Activated T-helper 17 cell treated with anti-CD3 and anti-CD28 coated beads, Interleukin-2, amount 50 U/mL, for 72 hours (primary cell): Measurements from ENCODE around the gene COPS7A. TPM values are rescaled to one million over a fixed set of nuclear protein-coding genes. Genes with fewer than 3 reads are reported as not detected.
A peak's percentile ranks its signal among the peaks of the same experiment; 100 is the strongest.
"Not testable (repeated sequence)": the region's sequence is repeated elsewhere in the genome, so short reads cannot be mapped to it uniquely, and the experiment has no call there.

Source experiments
- ATAC-seq: fragments of 150-1000 bp; cut with Tn5 transposase; replicated peaks from 2 replicates; pipeline ENCODE4 v1.10.0; 2021; ENCODE audit warnings: mild to moderate bottlenecking, moderate library complexity
- H3K27ac Mint-ChIP-seq: one replicate; pipeline ENCODE4 v1.8.0; 2022; ENCODE audit warnings: mixed read lengths
- H3K27me3 Mint-ChIP-seq: one replicate; pipeline ENCODE4 v1.8.0; 2022; ENCODE audit warnings: mixed read lengths
- H3K36me3 Mint-ChIP-seq: one replicate; pipeline ENCODE4 v1.8.0; 2022; ENCODE audit warnings: low read depth, mild to moderate bottlenecking, mixed read lengths
- H3K4me1 Mint-ChIP-seq: one replicate; pipeline ENCODE4 v1.8.0; 2022; ENCODE audit warnings: mixed read lengths
- H3K4me3 Mint-ChIP-seq: one replicate; pipeline ENCODE4 v1.8.0; 2022; ENCODE audit warnings: mild to moderate bottlenecking, mixed read lengths
- H3K9me3 Mint-ChIP-seq: one replicate; pipeline ENCODE4 v1.8.0; 2022; ENCODE audit warnings: mixed read lengths
- total RNA-seq, 2 donors: library from RNA; stranded (reverse); gene quantifications; one replicate each; pipeline ENCODE4 v1.2.3, GENCODE V29; 2022

The COPS7A gene
- total RNA-seq, 2 donors from 2014 or later, result 36.5 to 38.7 TPM

DNA sequence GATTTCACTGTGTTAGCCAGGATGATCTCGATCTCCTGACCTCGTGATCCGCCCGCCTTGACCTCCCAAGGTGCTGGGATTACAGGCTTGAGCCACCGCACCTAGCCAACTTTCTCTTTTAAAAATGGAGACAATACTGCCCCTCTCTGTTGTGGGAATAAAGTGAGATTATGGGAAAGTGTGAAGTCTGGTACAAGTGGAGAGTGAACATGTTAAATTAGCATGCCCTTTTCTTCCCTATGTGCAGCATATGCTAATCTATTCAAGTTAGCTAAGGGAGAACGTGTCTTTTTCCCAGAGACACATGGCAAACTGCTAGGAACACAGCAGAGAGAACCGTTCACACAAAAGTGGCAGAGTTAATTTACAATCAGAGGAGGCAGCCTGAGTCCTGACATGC is 1.5 kb downstream of the COPS7A start:
- no peaks in the 10 kb centered on the region for H3K27me3 Mint-ChIP-seq
- H3K36me3 Mint-ChIP-seq, result peaks cover 48% of the 10 kb centered on the region
- H3K4me1 Mint-ChIP-seq, result peaks cover 26% of the 10 kb centered on the region
- H3K4me3 Mint-ChIP-seq, result peak overlapping the region; percentile 90
- H3K9me3 Mint-ChIP-seq, result peaks cover 3% of the 10 kb centered on the region
- H3K27ac Mint-ChIP-seq, result peak overlapping the region; percentile 11
- no peak for ATAC-seq

DNA sequence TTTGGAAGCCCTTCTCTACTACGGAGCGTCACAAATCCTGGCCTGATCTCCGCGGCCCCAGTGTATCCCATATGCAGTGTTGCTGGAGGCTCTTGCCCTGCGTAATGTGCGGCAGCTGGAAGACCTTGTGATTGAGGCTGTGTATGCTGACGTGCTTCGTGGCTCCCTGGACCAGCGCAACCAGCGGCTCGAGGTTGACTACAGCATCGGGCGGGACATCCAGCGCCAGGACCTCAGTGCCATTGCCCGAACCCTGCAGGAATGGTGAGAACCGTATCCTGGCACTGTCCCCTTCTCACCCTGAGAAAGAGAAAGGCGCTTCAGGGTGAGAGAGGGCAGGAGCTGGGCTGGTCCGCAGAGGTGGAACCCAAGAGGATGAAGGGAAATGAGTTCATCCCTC is 5.3 kb downstream of the COPS7A start:
- ATAC-seq, result no peak
- Mint-ChIP-seq H3K36me3 (peaks cover 69% of the 10 kb centered on the region), H3K4me3 (no peak overlapping the region), H3K27me3 (no peaks in the 10 kb centered on the region), H3K27ac (no peak overlapping the region), H3K4me1 (peaks cover 12% of the 10 kb centered on the region), H3K9me3 (no peaks in the 10 kb centered on the region)

DNA sequence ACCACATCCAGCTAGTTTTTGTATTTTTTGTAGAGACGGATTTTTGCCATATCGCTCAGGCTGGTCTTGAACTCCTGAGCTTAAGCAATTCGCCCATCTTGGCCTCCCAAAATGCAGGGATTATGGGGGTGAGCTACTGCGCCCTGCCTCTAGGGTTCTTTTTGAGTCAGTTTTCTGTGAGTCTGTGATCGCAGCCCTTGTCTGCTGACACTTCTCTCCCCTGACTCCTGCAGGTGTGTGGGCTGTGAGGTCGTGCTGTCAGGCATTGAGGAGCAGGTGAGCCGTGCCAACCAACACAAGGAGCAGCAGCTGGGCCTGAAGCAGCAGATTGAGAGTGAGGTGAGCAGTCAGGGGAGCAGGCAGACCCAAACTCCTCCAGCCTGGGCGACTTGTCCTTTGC is 6.3 kb downstream of the COPS7A start:
- ATAC-seq, result no peak
- Mint-ChIP-seq H3K4me1 (peaks cover 6% of the 10 kb centered on the region), H3K27me3 (no peaks in the 10 kb centered on the region), H3K27ac (no peak overlapping the region), H3K9me3 (no peaks in the 10 kb centered on the region), H3K4me3 (no peak overlapping the region), H3K36me3 (peaks cover 68% of the 10 kb centered on the region)

DNA sequence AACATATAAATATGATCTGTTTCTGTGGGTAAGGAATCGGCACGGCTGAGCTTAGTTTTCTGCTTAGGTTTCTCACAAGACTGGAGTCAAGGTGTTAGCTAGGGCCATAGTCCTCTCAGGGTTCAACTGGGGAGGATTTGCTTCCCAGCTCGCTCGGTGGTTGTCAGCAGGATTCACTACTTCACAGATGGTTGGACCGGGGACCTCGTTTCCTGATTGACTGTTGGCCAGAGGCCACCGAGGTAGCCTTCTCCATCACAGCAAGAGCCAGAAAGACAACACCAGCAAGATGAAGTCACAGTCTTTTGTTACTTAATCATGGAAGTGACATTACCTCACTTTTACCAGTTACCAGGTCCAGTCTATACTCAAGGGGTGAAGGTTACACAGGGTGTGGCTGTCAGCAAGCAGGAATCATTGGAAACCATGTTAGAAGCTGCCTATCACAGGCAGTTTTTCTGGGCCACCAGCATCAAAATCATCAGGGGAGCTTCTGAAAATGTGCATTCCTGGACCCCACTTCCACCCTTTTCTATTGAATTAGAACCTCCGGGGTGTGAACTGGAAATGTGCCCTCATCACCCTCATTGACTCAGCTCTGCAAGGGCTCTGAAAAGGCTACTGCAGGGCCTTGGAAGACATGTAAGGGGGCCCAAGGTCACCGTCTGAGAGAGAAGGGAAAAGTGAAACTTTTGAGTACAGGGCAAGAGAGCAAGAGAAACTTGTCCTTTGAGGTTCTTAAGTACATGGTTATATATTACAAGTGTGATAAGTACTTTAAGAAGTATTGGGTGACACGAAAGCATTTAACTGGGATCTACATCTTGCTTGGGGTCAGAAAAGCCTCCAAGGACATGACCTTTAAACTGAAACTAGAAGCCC is 10.9 kb downstream of the COPS7A start:
- Mint-ChIP-seq H3K4me1 (peaks cover 9% of the 10 kb centered on the region), H3K36me3 (peaks cover 39% of the 10 kb centered on the region), H3K9me3 (no peaks in the 10 kb centered on the region), H3K27ac (peak overlapping the region; percentile 77), H3K27me3 (no peaks in the 10 kb centered on the region), H3K4me3 (no peak overlapping the region)
- no peak for ATAC-seq

DNA sequence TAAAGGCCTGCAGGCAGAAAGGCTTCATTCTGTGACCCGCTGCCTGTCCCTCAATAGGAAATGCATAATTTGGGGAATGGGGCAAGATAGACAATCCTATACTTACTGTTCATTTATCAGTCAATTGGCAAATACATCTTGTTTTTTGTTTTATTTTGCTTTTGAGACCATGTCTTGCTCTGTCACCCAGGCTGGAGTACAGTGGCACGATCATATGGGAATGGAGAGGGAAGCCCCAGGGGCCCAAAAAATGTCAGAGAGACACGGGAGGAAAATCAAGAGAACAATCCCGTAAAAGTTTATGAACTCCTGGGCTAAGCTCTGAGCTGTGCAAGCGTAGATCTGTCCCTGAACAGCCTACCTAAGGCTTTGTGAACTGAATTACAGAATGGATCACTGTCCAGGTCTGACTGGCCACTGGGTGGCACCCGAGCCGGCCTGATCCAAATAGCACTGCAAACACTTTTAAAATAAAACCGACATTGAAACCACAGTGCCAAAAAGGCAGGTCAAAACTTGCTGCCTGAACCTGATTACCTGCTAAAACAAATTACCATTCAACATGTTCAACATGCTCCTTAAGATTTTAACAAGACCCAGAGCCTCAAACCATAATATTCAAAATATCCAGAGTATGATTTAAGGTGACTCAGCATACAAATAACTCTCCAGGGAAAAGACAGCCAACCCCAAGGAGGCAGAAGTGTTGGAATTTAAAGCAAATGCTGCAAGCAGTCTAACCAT is 11.8 kb downstream of the COPS7A start:
- Mint-ChIP-seq H3K9me3 (no peaks in the 10 kb centered on the region), H3K27ac (peak overlapping the region; percentile 77), H3K4me3 (no peak overlapping the region), H3K4me1 (peaks cover 9% of the 10 kb centered on the region), H3K36me3 (peaks cover 30% of the 10 kb centered on the region), H3K27me3 (no peaks in the 10 kb centered on the region)
- peak; percentile 85 for ATAC-seq

DNA sequence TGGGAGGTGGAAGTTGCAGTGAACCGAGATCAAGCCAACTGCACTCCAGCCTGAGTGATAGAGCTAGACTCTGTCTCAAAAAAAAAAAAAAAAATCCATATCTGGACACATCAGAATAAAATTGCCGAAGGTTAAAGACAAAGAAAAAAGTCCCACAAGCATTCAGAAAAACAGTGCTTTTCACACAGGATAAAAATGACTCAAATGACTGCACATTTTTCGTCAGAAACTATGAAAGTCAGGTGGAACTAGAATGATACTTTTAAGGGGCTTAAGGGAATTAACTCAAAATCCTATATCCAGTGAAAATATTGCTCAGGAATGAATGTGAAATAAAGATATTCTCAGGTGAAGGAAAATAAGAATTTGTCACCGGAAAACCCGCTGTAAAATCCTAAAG is 12.9 kb downstream of the COPS7A start:
- no peaks in the 10 kb centered on the region for H3K27me3 Mint-ChIP-seq
- ATAC-seq, result no peak
- peaks cover 20% of the 10 kb centered on the region for H3K36me3 Mint-ChIP-seq
- H3K27ac Mint-ChIP-seq, result no peak overlapping the region
- no peaks in the 10 kb centered on the region for H3K9me3 Mint-ChIP-seq
- H3K4me3 Mint-ChIP-seq, result no peak overlapping the region
- H3K4me1 Mint-ChIP-seq, result peaks cover 9% of the 10 kb centered on the region

DNA sequence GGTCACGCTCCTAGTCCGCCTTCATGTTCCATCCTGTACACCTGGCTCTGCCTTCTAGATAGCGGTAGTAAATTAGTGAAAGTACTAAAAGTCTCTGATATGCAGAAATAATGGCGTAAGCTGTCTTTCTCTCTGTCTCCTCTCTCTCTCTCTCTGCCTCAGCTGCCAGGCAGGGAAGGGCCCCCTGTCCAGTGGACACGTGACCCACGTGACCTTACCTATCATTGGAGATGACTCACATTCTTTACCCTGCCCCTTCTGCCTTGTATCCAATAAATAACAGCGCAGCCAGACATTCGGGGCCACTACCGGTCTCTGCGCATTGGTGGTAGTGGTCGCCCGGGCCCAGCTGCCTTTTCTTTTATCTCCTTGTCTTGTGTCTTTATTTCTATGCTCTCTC is 18.2 kb downstream of the COPS7A start:
- Mint-ChIP-seq H3K4me1 (peaks cover 29% of the 10 kb centered on the region), H3K27ac (peak overlapping the region; percentile 89), H3K4me3 (peak overlapping the region; percentile 92), H3K36me3 (peaks cover 42% of the 10 kb centered on the region)
- H3K27me3 Mint-ChIP-seq, ATAC-seq, H3K9me3 Mint-ChIP-seq: not testable (repeated sequence)

DNA sequence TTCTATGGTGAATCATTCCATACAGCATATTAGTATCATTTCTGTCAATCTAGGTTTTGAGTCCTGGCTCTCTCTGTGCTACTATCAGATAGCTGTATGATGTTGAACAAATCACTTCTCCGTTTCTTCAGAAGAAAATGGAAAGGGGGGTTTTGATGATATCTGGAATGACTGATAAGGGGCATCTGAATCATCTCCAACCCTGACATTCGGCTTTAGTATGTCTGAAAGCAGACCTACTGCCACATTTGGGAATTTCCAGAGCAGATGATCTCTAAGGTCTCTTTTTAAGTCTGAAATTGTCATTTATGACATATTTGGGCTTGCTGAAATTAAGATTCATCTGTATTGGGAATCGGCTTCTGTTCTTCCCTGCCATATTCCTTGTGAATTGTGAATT is 19.0 kb downstream of the COPS7A start:
- peak overlapping the region; percentile 89 for H3K27ac Mint-ChIP-seq
- no peaks in the 10 kb centered on the region for H3K9me3 Mint-ChIP-seq
- H3K27me3 Mint-ChIP-seq, result no peaks in the 10 kb centered on the region
- H3K4me3 Mint-ChIP-seq, result peak overlapping the region; percentile 92
- ATAC-seq, result peak; percentile 72
- peaks cover 35% of the 10 kb centered on the region for H3K4me1 Mint-ChIP-seq
- H3K36me3 Mint-ChIP-seq, result peaks cover 49% of the 10 kb centered on the region

DNA sequence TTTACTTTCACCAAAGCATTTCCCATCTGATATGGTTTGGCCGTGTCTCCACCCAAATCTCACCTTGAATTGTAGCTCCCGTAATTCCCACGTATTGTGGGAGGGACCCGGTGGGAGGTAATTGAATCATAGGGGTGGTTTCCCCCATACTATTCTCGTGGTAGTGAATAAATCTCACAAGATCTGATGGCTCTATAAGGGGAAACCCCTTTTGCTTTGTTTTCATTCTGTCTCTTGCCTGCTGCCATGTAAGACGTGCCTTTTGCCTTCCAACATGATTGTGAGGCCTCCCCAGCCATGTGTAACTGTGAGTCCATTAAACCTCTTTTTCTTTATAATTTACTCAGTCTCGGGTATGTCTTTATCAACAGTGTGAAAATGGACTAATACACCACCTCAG is 19.5 kb downstream of the COPS7A start:
- H3K4me1 Mint-ChIP-seq, result peaks cover 39% of the 10 kb centered on the region

DNA sequence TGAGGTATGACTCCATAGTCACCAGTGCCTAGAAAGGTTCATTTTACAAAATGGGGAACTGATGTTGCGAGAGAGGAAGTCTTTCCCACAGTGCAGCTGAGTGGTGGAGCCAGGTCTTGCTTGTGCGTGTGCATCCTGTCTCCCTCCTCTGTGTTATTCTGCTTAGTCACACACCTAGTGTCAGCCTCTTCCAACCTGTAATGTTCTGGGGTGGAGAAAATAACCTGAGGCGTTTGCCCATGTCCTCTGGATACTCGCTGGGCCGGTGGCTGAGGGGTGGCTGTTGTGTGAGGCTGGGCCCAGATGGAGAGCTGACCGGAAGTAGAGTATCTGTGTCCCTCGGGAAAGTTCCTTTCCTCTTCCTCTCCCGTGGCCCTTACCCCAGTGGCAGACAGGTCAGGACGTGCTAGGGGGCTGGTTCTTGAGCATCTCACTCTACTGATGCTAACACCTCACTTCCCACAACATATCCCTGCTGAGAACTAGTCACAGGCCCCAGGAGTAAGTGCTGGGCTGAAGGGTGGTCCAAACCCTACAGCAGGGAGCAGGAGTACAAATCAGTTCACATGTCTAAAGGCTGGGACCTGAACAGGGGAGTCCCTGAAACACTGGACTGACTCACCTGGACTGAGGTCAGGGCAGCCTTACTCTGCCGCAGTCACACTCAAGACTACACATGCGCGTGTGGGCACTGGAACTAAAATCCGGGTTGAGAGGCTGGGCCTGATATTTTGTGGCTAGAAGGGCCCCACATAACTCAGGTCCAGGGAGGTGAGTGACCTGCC is 22.1 kb downstream of the COPS7A start:
- peaks cover 80% of the 10 kb centered on the region for H3K36me3 Mint-ChIP-seq
- ATAC-seq, result peak; percentile 68

More for the DNA sequence above, 19.5 kb downstream of the COPS7A start:
- H3K4me3 Mint-ChIP-seq, result peak overlapping the region; percentile 92
- not testable (repeated sequence) for H3K27me3 Mint-ChIP-seq, H3K9me3 Mint-ChIP-seq
- peaks cover 54% of the 10 kb centered on the region for H3K36me3 Mint-ChIP-seq
- ATAC-seq, result peak; percentile 60
- H3K27ac Mint-ChIP-seq, result peak overlapping the region; percentile 89

DNA sequence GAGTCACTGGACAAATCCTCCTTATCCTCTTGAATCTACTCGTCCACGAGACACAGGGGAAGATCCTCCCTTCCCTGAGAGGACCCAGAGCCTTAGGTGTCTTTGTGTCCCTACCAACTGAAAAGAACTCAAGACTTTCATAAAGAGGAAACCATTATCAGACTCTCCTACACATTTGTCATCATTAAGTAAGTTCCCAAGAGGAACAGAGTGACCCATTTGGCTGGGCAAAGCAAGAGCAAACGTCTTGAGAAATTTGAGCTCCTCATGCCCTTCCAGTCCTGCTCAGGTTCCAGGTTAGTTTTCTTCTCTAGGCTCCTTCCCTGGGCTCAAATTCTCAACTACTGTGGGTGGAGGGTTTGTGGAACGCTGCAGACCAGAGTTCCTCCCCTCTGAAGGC is 23.4 kb downstream of the COPS7A start:
- Mint-ChIP-seq H3K36me3 (peaks cover 93% of the 10 kb centered on the region), H3K27ac (peak overlapping the region; percentile 67), H3K9me3 (no peaks in the 10 kb centered on the region), H3K27me3 (no peaks in the 10 kb centered on the region), H3K4me3 (peak overlapping the region; percentile 92), H3K4me1 (peaks cover 46% of the 10 kb centered on the region)
- ATAC-seq, result no peak

More for the DNA sequence above, 22.1 kb downstream of the COPS7A start:
- Mint-ChIP-seq H3K4me3 (peak overlapping the region; percentile 92), H3K4me1 (peaks cover 46% of the 10 kb centered on the region), H3K9me3 (no peaks in the 10 kb centered on the region), H3K27ac (peak overlapping the region; percentile 98), H3K27me3 (no peaks in the 10 kb centered on the region)

DNA sequence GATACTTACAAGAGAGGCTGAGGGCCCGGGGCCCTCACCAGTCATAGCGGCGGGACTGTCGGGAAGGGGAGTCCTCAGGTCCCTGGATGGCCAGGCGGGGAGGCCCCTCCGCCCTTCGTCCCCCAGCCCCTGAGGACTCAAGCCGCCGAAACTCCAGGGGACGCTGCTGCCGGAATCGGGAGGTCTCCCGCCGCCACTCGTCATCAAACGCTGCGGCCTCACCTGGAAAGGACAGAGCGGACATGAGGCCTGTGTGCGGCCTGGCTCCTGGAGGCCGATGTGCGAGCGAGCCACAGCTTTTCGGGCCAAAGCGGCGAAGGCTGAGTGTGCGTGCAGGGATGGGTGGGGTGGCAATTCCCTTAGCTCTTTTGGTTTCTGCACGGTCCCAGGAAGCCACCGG is 24.9 kb downstream of the COPS7A start:
- no peak for ATAC-seq
- no peak overlapping the region for H3K4me3 Mint-ChIP-seq
- H3K9me3 Mint-ChIP-seq, result no peaks in the 10 kb centered on the region
- H3K36me3 Mint-ChIP-seq, result peaks cover 98% of the 10 kb centered on the region
- no peak overlapping the region for H3K27ac Mint-ChIP-seq
- H3K4me1 Mint-ChIP-seq, result peaks cover 36% of the 10 kb centered on the region
- no peaks in the 10 kb centered on the region for H3K27me3 Mint-ChIP-seq

DNA sequence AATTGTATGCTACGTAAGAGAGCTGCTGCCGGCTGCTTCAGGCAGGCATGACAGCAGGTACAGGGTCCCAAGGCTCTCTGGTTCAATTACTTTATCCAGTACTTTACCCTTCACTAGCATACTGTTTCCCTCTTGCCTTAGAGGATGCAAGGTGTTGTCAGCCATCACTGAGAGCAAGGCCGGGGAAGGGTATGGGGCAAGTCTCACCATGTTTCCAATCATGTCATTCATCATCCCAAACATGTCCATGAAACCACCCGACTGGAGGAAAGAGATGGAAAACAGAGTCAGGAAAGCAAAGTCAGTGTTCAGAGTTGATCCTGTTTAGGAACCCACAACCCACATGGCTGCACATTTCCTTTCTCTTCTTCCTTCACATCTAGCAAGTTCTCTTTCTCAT is 26.7 kb downstream of the COPS7A start:
- ATAC-seq, result no peak
- Mint-ChIP-seq H3K4me3 (peak overlapping the region; percentile 91), H3K4me1 (peaks cover 33% of the 10 kb centered on the region), H3K9me3 (no peaks in the 10 kb centered on the region), H3K36me3 (peaks cover 81% of the 10 kb centered on the region), H3K27ac (no peak overlapping the region), H3K27me3 (no peaks in the 10 kb centered on the region)

DNA sequence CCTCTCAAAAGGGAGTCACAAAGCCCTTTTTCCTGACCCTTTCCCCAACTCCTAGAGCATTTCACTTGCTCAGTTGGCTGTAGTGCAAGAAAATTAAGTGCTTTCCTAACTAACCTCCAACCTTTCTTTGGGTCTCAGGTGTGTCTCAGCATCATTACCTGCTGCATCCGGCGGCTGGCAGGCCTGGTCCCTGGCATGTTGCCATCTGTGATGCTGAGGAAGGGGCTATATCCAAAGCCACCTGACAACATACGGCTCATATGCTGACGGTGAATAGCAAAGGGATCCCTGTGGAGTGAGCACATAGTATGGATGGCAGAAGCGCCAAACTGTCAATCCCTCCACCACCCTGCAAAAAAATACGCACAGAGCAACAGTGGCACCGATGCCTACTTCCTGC is 27.9 kb downstream of the COPS7A start:
- ATAC-seq, result no peak
- peaks cover 68% of the 10 kb centered on the region for H3K36me3 Mint-ChIP-seq
- no peaks in the 10 kb centered on the region for H3K27me3 Mint-ChIP-seq
- H3K27ac Mint-ChIP-seq, result peak overlapping the region; percentile 96
- peaks cover 26% of the 10 kb centered on the region for H3K4me1 Mint-ChIP-seq
- peak overlapping the region; percentile 91 for H3K4me3 Mint-ChIP-seq
- H3K9me3 Mint-ChIP-seq, result no peaks in the 10 kb centered on the region
